Tibial artery (tissue), 4 donors: ENCODE results near the gene COL5A2.

ENCODE experiments used
- DNase-seq, 2 donors: peaks; one replicate each; pipeline ENCODE4 v3.0.0-alpha.2; 2019
- H3K27ac ChIP-seq, 2 donors: fragments of 200-600 bp; sonication (generic) in 1 of 2; 1 replicate in 1 of 2; 2 replicates in 1 of 2; pipeline ENCODE4 v1.5.1; 2018 to 2019; ENCODE audit warnings: mild to moderate bottlenecking in 1 of 2
- H3K27me3 ChIP-seq, 2 donors: fragments of 200-600 bp; sonication (generic) in 1 of 2; one replicate each; pipeline versions ENCODE4 v1.5.1 to v1.6.0; 2016 to 2019
- H3K36me3 ChIP-seq, 3 donors: fragments of 200-600 bp; sonication (generic) in 2 of 3; one replicate each; pipeline ENCODE4 v1.5.1; 2016 to 2019; ENCODE audit warnings: mild to moderate bottlenecking in 2 of 3
- H3K4me1 ChIP-seq, 4 donors: fragments of 200-600 bp; sonication (generic) in 2 of 4; 1 replicate in 3 of 4; 2 replicates in 1 of 4; pipeline ENCODE4 v1.5.1; 2016 to 2019
- H3K4me3 ChIP-seq, 2 donors: fragments of 200-600 bp; sonication (generic) in 1 of 2; 1 replicate in 1 of 2; 2 replicates in 1 of 2; pipeline ENCODE4 v1.5.1; 2018 to 2019; ENCODE audit warnings: mild to moderate bottlenecking in 2 of 2
- H3K9me3 ChIP-seq, 3 donors: fragments of 200-600 bp; sonication (generic) in 1 of 3; one replicate each; pipeline ENCODE4 v1.5.1; 2016 to 2019
- CTCF ChIP-seq, 2 experiments: fragments of 200-600 bp in 1 of 2; fragments of 450-650 bp in 1 of 2; IDR thresholded peaks; one replicate each; pipeline ENCODE4 v1.5.1; 2017 to 2019; ENCODE audit warnings: antibody characterized with exemption in 2 of 2, mild to moderate bottlenecking in 1 of 2, moderate library complexity in 1 of 2
- intact Hi-C: fragments of 100-400 bp; cut with DNase I; formaldehyde crosslinking; loops from one replicate; pipeline ENCODE4 v1.15.0; 2023; ENCODE audit warnings: low total_unique reads

The COL5A2 gene

GRCh38 chr2:189210250-189211087 lies 30.9 kb upstream of the COL5A2 start:
- H3K36me3 ChIP-seq, result no peaks in the 10 kb centered on the region
- peak overlapping the region; percentile 43 to 47 for H3K4me3 ChIP-seq
- no peaks in the 10 kb centered on the region for H3K9me3 ChIP-seq
- H3K27ac ChIP-seq, result peak overlapping the region; percentile 85 to 88
- TF ChIP-seq CTCF (IDR thresholded peaks at IDR 0.05), result no peak
- peak; percentile 51 to 72 for DNase-seq
- no peaks in the 10 kb centered on the region for H3K27me3 ChIP-seq
- intact Hi-C loops, result no loop called here
- peaks cover 0 to 28% (median 3%) of the 10 kb centered on the region in 4 donors for H3K4me1 ChIP-seq

- no peak for TF ChIP-seq CTCF (IDR thresholded peaks at IDR 0.05)
- intact Hi-C loops, result no loop called here
- no peaks in the 10 kb centered on the region for H3K9me3 ChIP-seq
- DNase-seq, result no peak
- no peaks in the 10 kb centered on the region for H3K27me3 ChIP-seq
- peak overlapping the region; percentile 85 to 88 for H3K27ac ChIP-seq
- peaks cover 0 to 33% (median 4%) of the 10 kb centered on the region in 4 donors for H3K4me1 ChIP-seq
- no peaks in the 10 kb centered on the region for H3K36me3 ChIP-seq
- H3K4me3 ChIP-seq, result no peak overlapping the region
These were observed 28.7 kb upstream of the COL5A2 start for GRCh38 chr2:189208254-189208653.

- Histone ChIP-seq H3K27me3 (no peaks in the 10 kb centered on the region), H3K4me3 (no peak overlapping the region), H3K4me1 (peaks cover 0 to 21% (median 4%) of the 10 kb centered on the region in 4 donors), H3K27ac (peak overlapping the region in 1 of 2 donors; percentile 19), H3K9me3 (no peaks in the 10 kb centered on the region), H3K36me3 (no peaks in the 10 kb centered on the region)
- no peak for TF ChIP-seq CTCF (IDR thresholded peaks at IDR 0.05)
- intact Hi-C loops, result no loop called here
- DNase-seq, result no peak
These were observed 24.9 kb upstream of the COL5A2 start for GRCh38 chr2:189204322-189204941.

- Histone ChIP-seq H3K4me1 (peaks cover 0 to 11% (median 4%) of the 10 kb centered on the region in 4 donors), H3K9me3 (no peaks in the 10 kb centered on the region), H3K4me3 (no peak overlapping the region), H3K36me3 (no peaks in the 10 kb centered on the region), H3K27ac (peak overlapping the region in 1 of 2 donors; percentile 3), H3K27me3 (no peaks in the 10 kb centered on the region)
- intact Hi-C loops, result no loop called here
- no peak for DNase-seq
- TF ChIP-seq CTCF (IDR thresholded peaks at IDR 0.05), result no peak
These were observed 23.7 kb upstream of the COL5A2 start for GRCh38 chr2:189203177-189203799.

GRCh38 chr2:189199797-189200196 lies 20.2 kb upstream of the COL5A2 start:
- peaks cover 0 to 9% (median 4%) of the 10 kb centered on the region in 4 donors for H3K4me1 ChIP-seq
- DNase-seq, result no peak
- no peaks in the 10 kb centered on the region for H3K9me3 ChIP-seq
- intact Hi-C loops, result no loop called here
- H3K27ac ChIP-seq, result no peak overlapping the region
- no peaks in the 10 kb centered on the region for H3K36me3 ChIP-seq
- no peak overlapping the region for H3K4me3 ChIP-seq
- H3K27me3 ChIP-seq, result no peaks in the 10 kb centered on the region
- no peak for TF ChIP-seq CTCF (IDR thresholded peaks at IDR 0.05)
